GOT3 (cell line): ENCODE data around the gene AADAC.
"Not testable (repeated sequence)": the region's sequence is repeated elsewhere in the genome, so short reads cannot be mapped to it uniquely, and the experiment has no call there.

ENCODE experiments used
- DNase-seq: peaks from one replicate; lab custom pipeline; 2025; ENCODE audit warnings: mixed read lengths; lab: John Stamatoyannopoulos, UW

AADAC gene

DNA sequence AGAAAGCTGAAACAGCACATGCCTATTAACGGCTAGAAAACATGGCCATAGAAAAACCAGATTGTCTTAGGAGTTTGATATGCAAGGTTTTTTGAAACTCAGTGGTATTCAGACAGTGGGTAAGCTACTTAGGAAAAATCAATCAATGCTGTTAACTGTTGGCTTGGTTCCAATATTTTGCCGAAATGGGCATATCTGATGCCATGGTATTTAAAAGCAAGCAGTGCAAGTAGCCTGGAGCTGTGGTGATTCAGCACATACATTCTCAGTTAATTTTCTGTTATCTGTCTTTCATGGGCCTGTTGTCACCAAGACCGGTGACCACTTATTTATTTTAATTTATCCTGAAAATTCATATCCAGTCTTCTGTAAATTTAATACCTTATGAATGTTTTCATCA is 42.2 kb downstream of the AADAC start:
- no peak for DNase-seq

DNA sequence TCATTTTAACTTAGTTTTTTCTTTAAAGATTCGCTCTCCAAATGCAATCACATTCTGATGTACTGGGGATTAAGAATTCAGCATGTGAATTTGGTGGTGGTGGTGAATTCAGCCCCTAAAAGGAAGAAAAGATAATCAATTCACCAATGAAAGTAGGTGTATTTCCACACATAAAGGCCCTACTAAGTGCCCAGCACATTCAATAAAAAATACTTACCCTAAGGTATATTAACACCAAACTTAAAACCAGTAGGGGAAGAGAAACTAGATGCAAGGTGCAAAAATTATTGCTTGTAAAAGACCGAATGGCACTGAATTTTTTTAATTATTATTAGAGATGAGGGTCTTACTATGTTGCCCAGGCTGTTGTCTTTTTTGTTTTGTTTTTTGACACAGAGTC is 42.7 kb downstream of the AADAC start:
- DNase-seq, result no peak

GRCh38 chr3:151859233-151859673 is 45.3 kb downstream of the AADAC start:
- DNase-seq, result no peak

- no peak for DNase-seq
Measured at GRCh38 chr3:151859905-151860304, 46.0 kb downstream of the AADAC start.

DNA sequence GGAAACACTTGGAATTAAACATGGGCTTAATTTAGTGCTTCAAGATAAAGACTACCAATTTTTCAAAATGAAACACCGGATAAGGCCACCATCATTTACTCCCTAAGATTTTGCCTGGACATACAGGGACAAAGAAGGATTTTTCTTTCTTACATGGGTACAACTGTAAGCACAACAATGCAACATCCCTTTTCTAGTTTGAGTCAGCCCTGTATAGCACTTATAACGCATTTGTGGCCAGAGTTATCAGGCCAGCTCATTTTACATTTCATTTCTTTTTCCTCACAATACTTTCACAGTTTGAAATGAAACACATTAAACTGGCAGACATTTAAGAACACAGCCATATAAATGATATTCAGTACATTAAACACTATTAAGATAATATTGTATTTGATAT is 49.7 kb downstream of the AADAC start:
- DNase-seq, result no peak

DNA sequence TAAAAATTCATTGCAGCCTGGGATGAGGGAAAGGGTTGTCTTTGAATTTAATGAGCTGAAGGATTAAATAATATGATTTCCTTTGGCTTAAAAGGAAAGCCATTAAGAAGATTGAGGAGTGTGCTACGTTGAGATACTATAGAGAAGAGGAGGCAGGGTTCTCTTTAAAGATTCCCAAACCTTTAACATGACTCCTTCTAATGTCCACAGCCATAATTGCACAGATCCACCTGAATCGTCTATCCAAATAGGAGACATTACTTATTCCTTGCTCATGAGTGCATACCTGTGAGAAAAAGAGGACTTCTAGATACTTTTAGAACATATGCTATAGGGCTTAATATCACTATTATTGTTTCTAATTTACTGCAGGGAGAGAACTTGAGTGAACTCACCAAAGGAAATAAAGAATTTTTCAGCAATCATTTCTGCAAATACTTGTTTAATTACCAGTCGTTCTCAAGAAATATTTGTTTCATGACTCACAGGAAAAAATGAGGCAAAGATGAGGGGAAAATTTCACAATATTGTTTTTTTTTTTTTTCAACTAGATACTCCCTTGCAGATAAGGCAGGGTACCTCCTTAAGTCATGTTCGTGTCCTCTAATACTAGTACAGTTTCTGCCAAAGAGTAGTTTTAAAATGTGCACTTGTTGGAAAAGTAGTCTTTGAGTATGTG is 50.6 kb downstream of the AADAC start:
- DNase-seq, result no peak

GRCh38 chr3:151866711-151867410 is 52.9 kb downstream of the AADAC start:
- DNase-seq, result no peak

DNA sequence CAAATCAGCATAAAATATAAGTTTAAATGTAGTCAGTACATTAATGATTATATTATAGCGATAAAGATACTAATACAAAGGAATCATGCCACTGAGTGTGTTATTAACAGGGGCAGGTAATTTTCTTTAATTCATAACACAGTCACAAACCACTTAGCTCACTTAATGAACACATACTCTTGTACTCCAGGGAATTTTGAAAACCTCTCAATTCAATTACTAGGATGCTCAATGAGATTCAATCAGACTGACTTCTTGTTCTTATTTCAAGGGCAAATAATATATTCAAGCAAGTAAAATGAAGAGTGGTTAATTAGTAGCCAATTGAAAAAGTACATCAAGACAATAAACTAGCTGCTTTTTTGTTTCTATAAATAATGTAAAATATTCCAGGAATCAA is 53.8 kb downstream of the AADAC start:
- no peak for DNase-seq

DNA sequence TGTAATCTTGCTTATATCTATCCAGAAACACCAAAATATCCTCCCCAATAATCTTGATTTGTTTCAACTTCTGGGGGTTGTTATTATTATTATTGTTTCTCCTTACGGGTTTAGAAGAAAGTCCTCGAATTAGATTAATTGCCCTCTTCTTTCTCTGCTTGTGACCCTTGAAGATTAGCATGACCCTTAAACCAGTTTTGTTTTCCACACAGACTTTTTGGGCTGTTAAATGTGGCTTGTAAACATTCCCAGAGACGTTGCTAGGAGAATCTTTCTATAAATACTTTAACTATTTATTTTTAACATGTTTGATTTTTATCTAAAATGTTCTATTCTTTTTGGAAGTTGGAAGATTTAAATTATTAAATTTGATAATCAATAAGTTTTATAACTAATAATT is 55.3 kb downstream of the AADAC start:
- DNase-seq, result no peak

DNA sequence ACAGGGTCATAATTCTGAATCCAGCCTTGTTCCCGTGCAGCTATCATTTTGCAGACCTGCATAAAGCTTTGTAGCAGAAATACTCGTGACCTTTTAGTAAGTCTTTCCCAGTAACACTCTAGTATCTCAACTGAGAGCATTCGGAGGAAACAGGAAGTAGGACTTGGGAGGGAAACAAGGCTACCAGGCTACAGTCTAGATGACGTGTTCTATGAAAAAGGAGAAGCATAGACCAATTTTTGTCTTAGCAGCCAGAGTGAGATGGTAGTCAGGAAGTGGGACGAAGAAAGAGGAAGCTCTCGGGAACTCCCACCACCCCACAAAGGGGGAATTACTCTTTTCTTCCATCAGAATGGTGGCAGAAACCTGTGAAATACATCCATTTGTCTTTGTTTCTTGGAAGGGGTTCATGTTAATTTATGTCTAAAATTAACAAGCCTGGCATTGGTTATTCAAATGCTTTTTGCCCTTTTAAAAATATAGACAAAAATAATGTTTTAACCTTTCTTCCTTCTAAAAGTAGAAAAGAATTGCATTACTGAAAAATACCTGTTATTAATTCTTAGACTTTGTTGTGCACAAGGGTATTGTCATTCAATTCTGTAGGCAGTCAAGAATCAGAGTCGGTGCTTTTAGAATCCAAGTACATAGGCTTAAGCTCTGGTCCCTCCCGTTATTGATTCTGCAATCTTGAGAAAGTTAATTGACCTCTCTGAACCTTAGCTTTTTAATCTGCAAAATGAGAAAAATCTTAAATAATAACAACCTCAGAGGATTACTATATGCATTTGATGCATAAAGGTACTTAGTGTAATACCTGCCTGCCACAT is 57.9 kb downstream of the AADAC start:
- no peak for DNase-seq

DNA sequence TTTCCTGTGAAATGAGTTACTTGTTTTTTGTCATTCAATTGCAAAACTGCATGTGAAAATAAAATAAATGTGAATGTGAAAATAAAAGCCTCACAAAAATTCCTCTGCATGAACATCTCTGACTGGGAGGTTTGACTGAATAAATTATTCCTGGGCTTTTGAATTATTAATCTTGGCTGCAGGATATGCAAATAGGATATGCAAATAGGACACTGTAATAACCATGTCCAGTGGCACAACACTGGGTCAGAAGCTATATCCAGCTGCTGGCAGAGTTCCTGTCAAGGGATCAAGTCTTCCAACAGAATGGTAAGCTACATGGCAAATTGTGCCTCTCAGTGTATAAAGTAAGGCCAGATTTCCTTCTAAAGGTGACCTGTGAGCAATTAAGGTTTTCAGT is 59.5 kb downstream of the AADAC start, which contains the start of gene SUCNR1:
Gene SUCNR1 (plus strand): TSS at position 246 of the 400 bp plus-strand sequence. CDS start 6,250 bp downstream, outside the sequence.
- DNase-seq, result no peak

GRCh38 chr3:151874079-151874478 is 60.2 kb downstream of the AADAC start:
- DNase-seq, result not testable (repeated sequence)

DNA sequence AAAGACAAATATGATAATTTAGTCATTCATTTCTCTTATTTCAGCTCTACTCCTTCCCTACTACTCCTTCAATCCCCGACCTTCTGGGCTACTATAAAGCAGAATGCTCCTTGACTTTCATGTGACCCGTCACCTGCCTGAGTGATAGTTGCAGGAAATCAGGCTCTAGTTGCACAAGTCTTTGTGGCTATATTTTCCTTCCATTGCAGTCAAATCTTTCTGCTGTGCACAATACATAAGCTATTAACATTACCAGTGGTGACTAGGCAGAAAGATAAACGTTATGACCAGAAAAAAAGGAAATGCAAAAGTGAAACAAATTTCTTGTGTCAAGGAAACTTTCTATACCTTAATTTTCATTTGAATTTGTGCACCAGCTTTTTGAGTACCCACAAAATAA is 61.8 kb downstream of the AADAC start:
- no peak for DNase-seq

DNA sequence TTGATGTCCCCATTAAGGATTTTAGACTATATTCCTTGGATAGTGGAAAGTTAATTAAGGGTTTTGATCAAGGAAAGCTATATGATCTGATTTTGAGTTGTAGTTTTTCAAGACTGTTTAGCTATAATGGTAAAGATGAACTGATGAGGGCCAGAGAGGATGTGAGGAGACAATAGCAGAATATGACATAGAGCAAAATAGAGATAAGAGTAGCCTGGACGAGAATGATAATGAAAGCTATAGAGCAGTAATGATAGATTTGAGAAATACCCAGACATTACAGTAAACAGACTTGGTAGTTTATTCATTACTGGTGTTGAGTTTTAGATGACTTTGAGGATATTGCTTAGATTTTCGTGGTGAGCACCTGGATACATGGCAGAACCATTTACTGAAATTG is 63.4 kb downstream of the AADAC start:
- no peak for DNase-seq
